Spinal cord (tissue), 10 donors: ENCODE results near the gene GLRA2. TPM values are rescaled to one million over a fixed set of nuclear protein-coding genes. Genes with fewer than 3 reads are reported as not detected.
A peak's percentile ranks its signal among the peaks of the same experiment; 100 is the strongest.
"Not testable (repeated sequence)": the region's sequence is repeated elsewhere in the genome, so short reads cannot be mapped to it uniquely, and the experiment has no call there.

Source experiments
- DNase-seq, 6 donors: peaks; one replicate each; pipeline versions ENCODE4 v3.0.0 to v3.0.0-alpha.2; 2013 to 2015; ENCODE audit warnings: low spot score in 6 of 6, low read depth in 4 of 6
- H3K27ac ChIP-seq: one replicate; pipeline ENCODE4 v1.5.1; 2013; ENCODE audit warnings: low read depth, low read length, control low read depth
- H3K27me3 ChIP-seq: one replicate; pipeline ENCODE4 v1.6.1; 2013; ENCODE audit warnings: low read length; ENCODE audit not compliant: control insufficient read depth, insufficient read depth
- H3K36me3 ChIP-seq: one replicate; pipeline ENCODE4 v1.6.1; 2013; ENCODE audit warnings: low read length; ENCODE audit not compliant: control insufficient read depth, insufficient read depth
- H3K4me1 ChIP-seq: one replicate; pipeline ENCODE4 v1.6.1; 2013; ENCODE audit warnings: low read length; ENCODE audit not compliant: control insufficient read depth, insufficient read depth
- H3K4me3 ChIP-seq: one replicate; pipeline ENCODE4 v1.5.1; 2013; ENCODE audit warnings: low read depth, low read length, control low read depth
- H3K9me3 ChIP-seq: one replicate; pipeline ENCODE4 v1.6.1; 2013; ENCODE audit warnings: low read length; ENCODE audit not compliant: control insufficient read depth, insufficient read depth
- WGBS: methylation state at CpG from one replicate; pipeline ENCODE4 v1.1.5; 2013; ENCODE audit warnings: missing lambda C conversion rate; ENCODE audit not compliant: insufficient coverage; 5-methylcytosine and 5-hydroxymethylcytosine counted together
- polyA plus RNA-seq, 2 donors: library from polyadenylated mRNA; unstranded; fragments of 120-200 nt; gene quantifications; one replicate each; pipeline ENCODE4 v1.2.1, GENCODE V29; 2013; ENCODE audit not compliant: insufficient read length in 2 of 2
- total RNA-seq, 2 donors: library from RNA; depleted of rRNA in 1 of 2; stranded (reverse); fragments of 120-200 nt in 1 of 2; fragments of >200 nt in 1 of 2; gene quantifications; one replicate each; pipeline versions ENCODE4 v1.2.3 to v1.2.4, GENCODE V29; 2013 to 2014
- donor health status: healthy.

The GLRA2 gene
- total and polyA plus RNA-seq, 4 donors: 14.4 to 53.7 (median 50.8) TPM

- WGBS: no CpG with 5 or more reads among the region's 1 CpG
- no peak for DNase-seq
Measured at GRCh38 chrX:14676431-14676830, 147.1 kb downstream of the GLRA2 start.

GRCh38 chrX:14688331-14688730 is 159.0 kb downstream of the GLRA2 start:
- not testable (repeated sequence) for H3K4me3 ChIP-seq, H3K9me3 ChIP-seq, H3K27ac ChIP-seq, DNase-seq, H3K4me1 ChIP-seq, H3K36me3 ChIP-seq, H3K27me3 ChIP-seq
- whole genome bisulfite sequencing: 87% methylated on average over 9 of the region's 10 CpGs

More at GRCh38 chrX:14676431-14676830, 147.1 kb downstream of the GLRA2 start:
- Histone ChIP-seq H3K4me3 (no peak overlapping the region), H3K36me3 (no peaks in the 10 kb centered on the region), H3K27ac (no peak overlapping the region), H3K4me1 (no peaks in the 10 kb centered on the region), H3K27me3 (peaks cover 2% of the 10 kb centered on the region), H3K9me3 (no peaks in the 10 kb centered on the region)

DNA sequence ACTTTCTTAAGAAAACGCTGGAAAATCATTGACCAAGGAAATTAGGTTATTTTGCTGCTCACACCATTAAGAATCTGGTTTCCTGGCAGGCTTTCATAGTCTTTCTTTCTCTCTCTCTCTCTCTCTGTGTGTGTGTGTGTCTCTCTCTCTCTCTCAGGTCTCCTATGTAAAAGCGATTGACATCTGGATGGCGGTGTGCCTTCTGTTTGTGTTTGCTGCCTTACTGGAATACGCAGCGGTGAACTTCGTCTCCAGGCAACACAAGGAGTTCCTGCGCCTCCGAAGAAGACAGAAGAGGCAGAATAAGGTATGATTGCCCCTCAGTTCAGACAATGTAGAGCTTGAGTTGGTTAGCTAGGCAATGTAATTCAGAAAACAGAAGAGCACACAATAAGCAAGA is 161.2 kb downstream of the GLRA2 start:
- no peaks in the 10 kb centered on the region for H3K27me3 ChIP-seq
- no peaks in the 10 kb centered on the region for H3K9me3 ChIP-seq
- DNase-seq: peak in 3 of 6 donors; percentile 17 to 70 (median 19)
- H3K4me3 ChIP-seq: no peak overlapping the region
- WGBS: 53% methylated on average over 7 of the region's 8 CpGs
- no peaks in the 10 kb centered on the region for H3K4me1 ChIP-seq
- no peak overlapping the region for H3K27ac ChIP-seq
- H3K36me3 ChIP-seq: no peaks in the 10 kb centered on the region

DNA sequence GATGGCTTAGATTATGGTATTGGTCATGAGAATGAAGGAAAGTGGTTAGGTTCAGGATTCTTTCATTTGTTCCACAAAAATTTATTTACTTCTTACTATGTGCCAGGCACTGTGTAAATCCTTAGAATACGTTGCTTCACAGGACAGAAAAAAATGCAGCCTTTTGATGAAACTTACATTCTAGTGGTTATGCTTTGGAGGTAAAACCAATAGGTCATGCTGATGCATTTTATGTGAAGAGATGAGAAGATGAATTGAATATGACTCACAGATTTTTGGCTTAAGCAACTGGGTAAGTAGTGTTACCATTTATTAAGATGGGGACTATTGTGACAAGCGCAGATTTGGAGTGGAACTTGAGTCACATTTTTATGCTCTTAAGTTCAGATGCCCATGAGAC is 165.3 kb downstream of the GLRA2 start:
- Histone ChIP-seq H3K9me3 (no peaks in the 10 kb centered on the region), H3K4me1 (no peaks in the 10 kb centered on the region), H3K4me3 (no peak overlapping the region), H3K36me3 (no peaks in the 10 kb centered on the region), H3K27ac (no peak overlapping the region), H3K27me3 (no peaks in the 10 kb centered on the region)
- DNase-seq: no peak
- WGBS: 64% methylated on average over 2 of the region's 2 CpGs

DNA sequence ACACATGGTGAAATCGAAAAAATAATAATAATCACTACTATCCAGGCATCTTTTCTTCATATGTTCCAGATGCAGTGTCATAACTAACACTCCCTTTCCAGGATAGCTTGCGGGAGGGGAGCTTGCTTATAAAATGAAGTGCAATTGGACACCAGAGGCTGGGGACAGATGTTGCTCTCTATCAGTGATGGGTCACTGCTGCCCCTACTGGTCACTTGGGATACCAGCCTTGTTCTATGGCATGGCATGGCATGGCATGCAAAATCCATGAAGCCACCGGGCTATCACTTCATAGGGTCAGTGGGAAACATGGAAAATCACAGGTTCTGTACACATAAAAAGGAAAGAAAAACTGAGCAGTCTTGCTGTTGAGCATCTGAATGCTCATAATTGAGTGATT is 168.1 kb downstream of the GLRA2 start:
- 57% methylated on average over 1 of the region's 3 CpGs for WGBS
- DNase-seq: peak in 1 of 6 donors; percentile 26

GRCh38 chrX:14698790-14699189 is 169.5 kb downstream of the GLRA2 start:
- Histone ChIP-seq H3K27me3 (peaks cover 5% of the 10 kb centered on the region), H3K4me1 (no peaks in the 10 kb centered on the region), H3K4me3 (no peak overlapping the region), H3K36me3 (no peaks in the 10 kb centered on the region), H3K9me3 (no peaks in the 10 kb centered on the region), H3K27ac (no peak overlapping the region)
- DNase-seq: no peak
- WGBS: 70% methylated on average over 2 of the region's 3 CpGs

More for the DNA sequence above, 168.1 kb downstream of the GLRA2 start:
- no peaks in the 10 kb centered on the region for H3K36me3 ChIP-seq
- H3K4me1 ChIP-seq: no peaks in the 10 kb centered on the region
- H3K9me3 ChIP-seq: no peaks in the 10 kb centered on the region
- H3K4me3 ChIP-seq: no peak overlapping the region
- no peak overlapping the region for H3K27ac ChIP-seq
- peaks cover 1% of the 10 kb centered on the region for H3K27me3 ChIP-seq

GRCh38 chrX:14700982-14701381 is 171.6 kb downstream of the GLRA2 start:
- no peaks in the 10 kb centered on the region for H3K36me3 ChIP-seq
- no peaks in the 10 kb centered on the region for H3K4me1 ChIP-seq
- no peak for DNase-seq
- no peak overlapping the region for H3K4me3 ChIP-seq
- H3K9me3 ChIP-seq: no peaks in the 10 kb centered on the region
- no peak overlapping the region for H3K27ac ChIP-seq
- peaks cover 7% of the 10 kb centered on the region for H3K27me3 ChIP-seq
- 60% methylated on average over 5 of the region's 5 CpGs for WGBS

DNA sequence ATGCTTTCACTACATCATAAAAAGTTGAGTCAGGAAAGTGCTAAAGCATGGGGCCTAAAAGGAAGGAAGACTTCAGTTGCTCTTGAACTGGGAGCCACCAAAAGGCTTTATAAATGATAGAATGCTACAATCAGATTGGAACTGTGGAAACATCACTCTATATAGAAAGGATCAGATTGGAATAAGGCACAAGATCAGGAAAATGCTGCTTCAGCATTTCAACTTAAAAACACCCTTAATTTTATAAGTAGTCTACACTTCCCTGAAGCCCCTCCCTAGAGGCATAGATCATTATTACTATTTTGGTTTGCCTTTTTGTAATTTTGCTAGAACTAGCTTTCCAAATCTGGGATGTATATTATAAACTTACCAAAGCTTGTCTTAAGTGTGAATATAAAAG is 172.8 kb downstream of the GLRA2 start:
- no peaks in the 10 kb centered on the region for H3K36me3 ChIP-seq
- no peak overlapping the region for H3K4me3 ChIP-seq
- no peak overlapping the region for H3K27ac ChIP-seq
- H3K9me3 ChIP-seq: no peaks in the 10 kb centered on the region
- no peak for DNase-seq
- H3K27me3 ChIP-seq: peaks cover 7% of the 10 kb centered on the region
- no peaks in the 10 kb centered on the region for H3K4me1 ChIP-seq

- H3K36me3 ChIP-seq: no peaks in the 10 kb centered on the region
- no peak overlapping the region for H3K4me3 ChIP-seq
- DNase-seq: no peak
- H3K27ac ChIP-seq: no peak overlapping the region
- no CpG with 5 or more reads among the region's 3 CpGs for WGBS
- no peaks in the 10 kb centered on the region for H3K4me1 ChIP-seq
- H3K9me3 ChIP-seq: no peaks in the 10 kb centered on the region
- no peaks in the 10 kb centered on the region for H3K27me3 ChIP-seq
Measured at GRCh38 chrX:14712096-14712495, 182.8 kb downstream of the GLRA2 start.

DNA sequence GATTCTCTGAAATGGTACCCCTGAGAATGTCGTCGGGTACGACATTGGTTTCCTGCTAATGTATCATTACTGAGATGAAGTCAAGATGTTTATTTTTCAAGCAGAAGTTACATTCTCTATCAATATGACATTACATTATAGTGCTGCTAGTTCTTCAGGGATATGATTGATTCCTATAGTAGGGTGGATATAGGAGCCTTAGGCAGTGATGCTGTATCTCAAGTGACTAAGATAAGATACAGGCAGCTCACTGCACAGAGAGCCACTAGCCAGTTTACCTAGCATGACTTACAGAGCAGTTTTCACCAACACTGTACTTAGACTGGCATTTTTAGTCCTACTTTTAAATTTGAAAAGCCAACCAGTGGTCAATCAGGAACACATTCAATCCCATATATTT is 188.6 kb downstream of the GLRA2 start:
- Histone ChIP-seq H3K27ac (no peak overlapping the region), H3K4me3 (no peak overlapping the region), H3K36me3 (no peaks in the 10 kb centered on the region), H3K4me1 (no peaks in the 10 kb centered on the region), H3K27me3 (no peaks in the 10 kb centered on the region), H3K9me3 (no peaks in the 10 kb centered on the region)
- DNase-seq: no peak
- WGBS: no CpG with 5 or more reads among the region's 3 CpGs
